HG03457 (cell line): ENCODE data around the gene ORAI2.
A peak's percentile ranks its signal among the peaks of the same experiment; 100 is the strongest.
"Not testable (repeated sequence)": the region's sequence is repeated elsewhere in the genome, so short reads cannot be mapped to it uniquely, and the experiment has no call there.

Experiments used
- ATAC-seq: cut with Tn5 transposase; IDR thresholded peaks from one replicate; pipeline ENCODE4 v1.9.1; 2021; ENCODE audit warnings: moderate number of reproducible peaks; ENCODE audit not compliant: unreplicated experiment

ORAI2 gene

GRCh38 chr7:102468478-102469350 lies 35.3 kb downstream of the ORAI2 start:
- ATAC-seq: no peak

- ATAC-seq: no peak
Observed at GRCh38 chr7:102469351-102469971, 36.1 kb downstream of the ORAI2 start.

- no peak for ATAC-seq
Observed at GRCh38 chr7:102469972-102470825, 36.8 kb downstream of the ORAI2 start.

- no peak for ATAC-seq
Observed at GRCh38 chr7:102471791-102472125, 38.4 kb downstream of the ORAI2 start.

GRCh38 chr7:102472126-102473041 lies 39.0 kb downstream of the ORAI2 start:
- no peak for ATAC-seq

- no peak for ATAC-seq
Observed at GRCh38 chr7:102473271-102473991, 40.1 kb downstream of the ORAI2 start.

- not testable (repeated sequence) for ATAC-seq
Observed at GRCh38 chr7:102474116-102474515, 40.7 kb downstream of the ORAI2 start.

GRCh38 chr7:102474736-102475435 lies 41.5 kb downstream of the ORAI2 start:
- ATAC-seq: not testable (repeated sequence)

- peak; percentile 66 for ATAC-seq
Observed at GRCh38 chr7:102478314-102479208, 45.2 kb downstream of the ORAI2 start, which contains the start of gene POLR2J. Gene POLR2J (minus strand): TSS chr7:102478922. CDS start chr7:102478860, 62 bp downstream.

- ATAC-seq: peak; percentile 20
Observed at GRCh38 chr7:102479209-102479584, 45.8 kb downstream of the ORAI2 start.

GRCh38 chr7:102479982-102480637 lies 46.7 kb downstream of the ORAI2 start:
- ATAC-seq: not testable (repeated sequence)

GRCh38 chr7:102481962-102482361 lies 48.6 kb downstream of the ORAI2 start:
- ATAC-seq: not testable (repeated sequence)

GRCh38 chr7:102484317-102484716 lies 50.9 kb downstream of the ORAI2 start:
- ATAC-seq: not testable (repeated sequence)

- not testable (repeated sequence) for ATAC-seq
Observed at GRCh38 chr7:102490529-102491075, 57.2 kb downstream of the ORAI2 start.

- not testable (repeated sequence) for ATAC-seq
Observed at GRCh38 chr7:102493220-102493935, 60.0 kb downstream of the ORAI2 start.

GRCh38 chr7:102494026-102494425 lies 60.7 kb downstream of the ORAI2 start:
- ATAC-seq: peak; percentile 6
